ENCODE results near the gene ZNF507. TPM values are rescaled to one million over a fixed set of nuclear protein-coding genes. Genes with fewer than 3 reads are reported as not detected.

Gene ZNF507
- total RNA-seq, 2 donors from 2014 or later = 19.0 to 37.5 TPM

DNA sequence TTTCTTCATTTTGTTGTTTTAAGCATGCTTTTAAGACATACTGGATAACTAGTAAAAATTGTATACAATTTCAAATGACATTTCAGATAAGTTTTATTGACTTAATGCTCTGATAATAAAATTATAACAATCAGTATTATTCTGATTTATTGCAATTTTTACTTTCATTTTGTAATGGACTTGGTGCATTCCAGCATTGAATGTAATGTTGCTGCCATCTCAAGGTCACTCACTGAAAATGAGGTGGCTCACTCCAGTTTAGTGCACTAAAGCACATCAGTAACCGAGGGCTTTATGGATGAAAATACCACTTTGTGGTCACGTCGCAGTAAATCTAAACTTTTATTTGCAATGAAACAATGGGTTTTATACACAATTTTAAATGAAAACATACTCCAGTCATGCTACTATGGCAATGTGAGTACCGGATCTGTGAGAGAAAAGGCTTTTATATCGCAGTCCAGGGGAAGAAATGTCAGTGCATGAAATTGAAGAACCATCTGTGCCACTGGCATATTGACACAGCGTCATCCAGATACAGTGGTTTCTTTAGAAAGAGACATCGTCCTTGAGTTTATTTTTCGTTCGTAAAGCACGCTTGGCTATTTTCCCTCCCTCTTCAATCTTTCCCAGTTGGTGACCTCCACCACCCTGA is 20.7 kb upstream of the ZNF507 start:
- Histone ChIP-seq H3K4me1 (replicated peaks) (no peaks in the 10 kb centered on the region), H3K27me3 (replicated peaks; ENCODE audit: insufficient read depth) (no peaks in the 10 kb centered on the region), H3K9me3 (no peaks in the 10 kb centered on the region), H3K27ac (no peak overlapping the region), H3K4me3 (no peak overlapping the region), H3K36me3 (no peaks in the 10 kb centered on the region)
- no peak for TF ChIP-seq POLR2AphosphoS5 (IDR thresholded peaks at IDR 0.05)
- no peak for TF ChIP-seq POLR2A (IDR thresholded peaks at IDR 0.05)
- TF ChIP-seq, protein P1, sequence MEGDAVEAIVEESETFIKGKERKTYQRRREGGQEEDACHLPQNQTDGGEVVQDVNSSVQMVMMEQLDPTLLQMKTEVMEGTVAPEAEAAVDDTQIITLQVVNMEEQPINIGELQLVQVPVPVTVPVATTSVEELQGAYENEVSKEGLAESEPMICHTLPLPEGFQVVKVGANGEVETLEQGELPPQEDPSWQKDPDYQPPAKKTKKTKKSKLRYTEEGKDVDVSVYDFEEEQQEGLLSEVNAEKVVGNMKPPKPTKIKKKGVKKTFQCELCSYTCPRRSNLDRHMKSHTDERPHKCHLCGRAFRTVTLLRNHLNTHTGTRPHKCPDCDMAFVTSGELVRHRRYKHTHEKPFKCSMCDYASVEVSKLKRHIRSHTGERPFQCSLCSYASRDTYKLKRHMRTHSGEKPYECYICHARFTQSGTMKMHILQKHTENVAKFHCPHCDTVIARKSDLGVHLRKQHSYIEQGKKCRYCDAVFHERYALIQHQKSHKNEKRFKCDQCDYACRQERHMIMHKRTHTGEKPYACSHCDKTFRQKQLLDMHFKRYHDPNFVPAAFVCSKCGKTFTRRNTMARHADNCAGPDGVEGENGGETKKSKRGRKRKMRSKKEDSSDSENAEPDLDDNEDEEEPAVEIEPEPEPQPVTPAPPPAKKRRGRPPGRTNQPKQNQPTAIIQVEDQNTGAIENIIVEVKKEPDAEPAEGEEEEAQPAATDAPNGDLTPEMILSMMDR (IDR thresholded peaks at IDR 0.05) = no peak
- 26% methylated on average over 10 of the region's 10 CpGs for whole genome bisulfite sequencing
- intact Hi-C loops (cut with DNase I) = no loop called here
- no peak for DNase-seq (ENCODE audit: low spot score)

DNA sequence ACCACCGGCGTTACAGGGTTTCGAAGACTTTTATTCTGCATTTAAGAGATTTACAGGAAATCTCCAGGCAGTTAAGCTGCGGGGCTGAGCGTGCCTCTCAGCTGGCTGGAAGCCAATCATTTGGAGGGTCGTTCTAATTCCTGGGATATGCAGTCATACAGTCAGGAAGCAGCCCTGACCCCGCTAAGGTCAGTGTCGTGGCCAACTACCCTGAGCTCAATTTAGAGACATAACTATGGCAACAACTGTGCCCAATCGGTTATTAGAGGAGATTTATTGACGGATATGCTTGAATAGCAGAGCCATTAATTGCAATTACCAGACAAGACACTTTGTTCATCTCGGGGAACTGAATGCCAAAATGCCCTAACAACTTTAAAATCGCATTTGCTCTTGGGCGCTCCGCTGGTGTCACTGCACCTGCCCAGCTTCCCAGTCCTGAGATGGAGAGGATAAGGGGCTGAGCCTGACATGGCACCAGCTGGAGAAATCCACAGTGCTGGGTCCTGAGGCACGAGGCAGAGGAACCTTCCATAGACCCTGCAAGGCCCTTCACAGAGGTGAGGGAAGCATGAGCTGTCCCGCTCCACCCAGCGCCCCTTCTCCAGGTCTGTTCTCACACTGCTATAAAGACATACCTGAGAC is 15.1 kb upstream of the ZNF507 start:
- Histone ChIP-seq H3K4me1 (replicated peaks) (no peaks in the 10 kb centered on the region), H3K9me3 (no peaks in the 10 kb centered on the region), H3K4me3 (no peak overlapping the region), H3K27ac (no peak overlapping the region), H3K27me3 (replicated peaks; ENCODE audit: insufficient read depth) (no peaks in the 10 kb centered on the region), H3K36me3 (no peaks in the 10 kb centered on the region)
- DNase-seq (ENCODE audit: low spot score) = no peak
- WGBS = 54% methylated on average over 17 of the region's 17 CpGs
- TF ChIP-seq, protein P1 (IDR thresholded peaks at IDR 0.05) = no peak
- no peak for TF ChIP-seq POLR2A (IDR thresholded peaks at IDR 0.05)
- TF ChIP-seq POLR2AphosphoS5 (IDR thresholded peaks at IDR 0.05) = no peak
- intact Hi-C loops (cut with DNase I) = no loop called here

DNA sequence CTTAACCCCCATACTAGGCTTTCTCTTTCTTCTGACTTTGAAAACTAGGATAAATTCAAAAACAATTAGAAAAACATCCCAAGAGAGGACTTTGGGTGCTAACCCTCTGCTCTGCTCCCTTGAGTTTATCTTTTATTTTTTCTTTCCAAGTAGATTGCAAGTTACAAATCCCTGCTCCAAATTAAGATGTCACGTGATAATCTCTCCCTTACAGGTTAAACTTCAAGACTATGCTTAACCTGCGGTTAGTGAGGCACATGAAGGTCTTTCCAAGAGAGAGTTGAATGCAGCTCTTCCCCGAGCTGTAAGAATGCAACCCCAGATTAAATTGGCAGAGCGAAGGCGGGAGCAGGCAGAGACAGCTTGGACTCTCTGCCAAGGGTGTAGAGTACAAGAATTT is 12.2 kb upstream of the ZNF507 start:
- no peaks in the 10 kb centered on the region for H3K4me1 ChIP-seq (replicated peaks)
- WGBS = 53% methylated on average over 5 of the region's 5 CpGs
- no peaks in the 10 kb centered on the region for H3K27me3 ChIP-seq (replicated peaks; ENCODE audit: insufficient read depth)
- H3K4me3 ChIP-seq = no peak overlapping the region
- no peaks in the 10 kb centered on the region for H3K36me3 ChIP-seq
- no peaks in the 10 kb centered on the region for H3K9me3 ChIP-seq
- intact Hi-C loops (cut with DNase I) = no loop called here
- DNase-seq (ENCODE audit: low spot score) = no peak
- H3K27ac ChIP-seq = no peak overlapping the region
- TF ChIP-seq, protein P1 (IDR thresholded peaks at IDR 0.05) = no peak
- TF ChIP-seq POLR2A (IDR thresholded peaks at IDR 0.05) = no peak
- TF ChIP-seq POLR2AphosphoS5 (IDR thresholded peaks at IDR 0.05) = no peak

DNA sequence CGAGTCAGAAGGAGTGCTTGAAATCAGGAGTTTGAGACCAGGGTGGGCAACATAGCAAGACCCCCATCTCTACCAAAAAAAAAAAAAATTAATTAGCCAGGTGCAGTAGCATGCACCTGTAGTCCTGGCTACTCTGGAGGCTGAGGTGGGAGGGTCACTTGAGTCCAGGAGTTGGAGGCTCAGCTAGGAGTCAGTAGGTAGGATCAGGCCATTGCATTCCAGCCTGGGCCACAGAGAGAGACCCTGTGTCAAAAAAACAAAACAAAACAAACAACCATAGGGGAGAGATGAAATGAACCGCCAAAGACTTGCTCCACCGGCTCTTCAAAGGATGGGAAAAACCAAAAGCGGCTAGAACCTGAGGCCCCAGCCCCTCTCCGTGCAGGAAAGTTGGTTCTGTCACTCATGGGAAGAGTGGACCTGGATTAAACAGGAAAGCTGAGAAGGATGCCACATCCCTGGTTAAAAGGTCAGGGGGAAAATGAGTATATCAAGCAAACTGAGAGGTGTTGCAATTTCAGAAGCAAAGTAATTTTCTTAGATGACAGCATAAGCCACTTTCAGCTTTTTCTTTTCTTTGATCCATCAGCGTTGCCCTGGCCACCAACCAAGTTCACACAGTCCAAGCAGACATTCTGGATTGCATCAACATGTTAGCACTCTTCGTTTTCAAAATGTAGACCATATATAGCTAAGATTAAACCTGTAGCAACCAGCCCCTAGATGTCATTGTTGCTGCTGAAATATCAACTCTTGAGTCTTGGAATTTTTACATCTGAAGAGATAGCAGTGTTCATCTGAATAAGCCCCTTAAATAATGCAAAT is 8.9 kb upstream of the ZNF507 start:
- 35% methylated on average over 7 of the region's 7 CpGs for WGBS
- no peak overlapping the region for H3K27ac ChIP-seq

More for the DNA sequence above, 8.9 kb upstream of the ZNF507 start:
- no peak overlapping the region for H3K4me3 ChIP-seq
- no peaks in the 10 kb centered on the region for H3K36me3 ChIP-seq
- no peaks in the 10 kb centered on the region for H3K27me3 ChIP-seq (replicated peaks; ENCODE audit: insufficient read depth)
- DNase-seq (ENCODE audit: low spot score) = no peak
- no peaks in the 10 kb centered on the region for H3K4me1 ChIP-seq (replicated peaks)
- no peaks in the 10 kb centered on the region for H3K9me3 ChIP-seq
- TF ChIP-seq, protein P1 (IDR thresholded peaks at IDR 0.05) = peak in 2 of 4 experiments; percentile 16 to 33
- TF ChIP-seq POLR2AphosphoS5 (IDR thresholded peaks at IDR 0.05) = no peak
- intact Hi-C loops (cut with DNase I) = no loop called here
